Measurements from ENCODE around the gene TNNT3.

TNNT3 gene

DNA sequence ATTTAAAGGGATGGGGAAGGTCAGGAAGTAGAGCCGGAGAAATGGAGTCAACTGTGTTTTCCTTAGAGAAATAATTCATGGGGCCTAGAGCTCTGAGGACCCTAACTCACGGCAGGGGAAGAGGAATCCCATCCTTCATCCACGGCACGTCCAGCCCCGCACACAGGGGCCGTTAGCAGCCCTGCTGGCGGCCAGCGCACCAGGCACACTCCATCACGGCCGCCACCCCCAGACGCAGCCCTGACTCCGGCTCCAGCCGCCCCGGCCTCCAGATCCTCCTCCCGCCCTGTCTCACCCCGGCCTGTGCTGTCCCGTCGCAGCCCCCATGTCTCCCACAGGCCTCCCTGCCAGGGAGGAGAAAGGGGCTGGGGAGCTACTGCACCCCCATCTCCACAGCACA, 38.9 kb downstream of the TNNT3 start:
- DNase-seq (ENCODE audit: low read depth), result no peak

DNA sequence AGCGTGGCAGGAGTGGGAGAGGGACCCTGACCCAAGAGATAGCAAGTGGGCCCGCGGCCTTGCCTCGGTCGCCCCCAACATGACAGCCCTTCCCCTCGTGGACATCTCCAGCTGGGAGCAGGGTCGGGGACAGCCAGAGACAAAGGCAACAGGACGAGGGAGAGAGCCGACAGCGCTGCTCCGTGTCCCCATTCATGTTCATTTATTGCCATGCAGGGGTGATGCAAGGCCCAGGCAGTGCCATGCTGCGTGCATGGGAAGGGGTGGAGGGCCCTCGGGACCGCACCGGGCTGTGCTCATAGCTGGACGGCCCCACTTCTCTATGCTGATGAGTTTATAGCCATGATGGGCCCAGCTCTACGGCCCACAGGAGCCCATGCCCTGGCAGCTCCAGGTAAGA, 40.3 kb downstream of the TNNT3 start:
- no peak for DNase-seq (ENCODE audit: low read depth)

DNA sequence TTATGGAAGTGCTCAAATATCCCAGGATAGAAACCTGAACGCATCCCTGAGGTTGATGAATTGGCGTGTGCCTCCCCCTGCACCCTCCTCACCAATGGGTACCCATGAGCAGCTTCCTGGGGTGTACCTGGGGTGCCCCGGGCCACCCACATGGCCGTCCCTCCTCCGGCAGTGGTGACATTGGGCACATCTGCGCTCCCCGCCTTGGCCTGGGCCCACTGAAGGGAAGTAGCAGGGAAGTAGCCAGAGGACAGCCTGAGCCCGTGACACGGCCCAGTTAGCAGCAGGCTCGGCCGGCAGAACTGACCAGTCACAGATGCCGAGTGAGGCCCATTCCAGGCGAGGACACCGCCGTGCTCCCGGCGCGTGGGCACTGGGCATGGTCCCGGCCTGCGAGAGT, 44.4 kb downstream of the TNNT3 start:
- no peak for DNase-seq (ENCODE audit: low read depth)

DNA sequence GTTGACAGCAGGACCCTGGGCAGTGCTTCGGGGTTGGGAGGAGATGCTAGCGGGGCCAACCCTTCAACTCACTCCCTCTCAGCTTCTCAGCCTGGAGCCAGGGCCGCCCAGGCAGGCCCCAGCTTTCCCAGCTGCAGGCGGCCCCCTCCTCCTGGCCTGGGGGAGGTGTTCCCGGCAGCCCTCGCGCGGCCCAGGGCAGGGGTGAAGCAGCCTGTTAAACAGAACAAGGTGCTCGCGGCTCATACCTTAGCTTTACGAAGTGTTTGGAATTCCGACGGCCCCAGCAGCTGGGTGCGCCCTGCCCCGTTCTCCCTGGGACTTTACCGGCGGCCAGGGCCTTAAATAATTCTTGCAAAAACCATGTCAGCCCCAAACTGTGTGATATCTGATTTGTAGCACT, 44.8 kb downstream of the TNNT3 start:
- no peak for DNase-seq (ENCODE audit: low read depth)

DNA sequence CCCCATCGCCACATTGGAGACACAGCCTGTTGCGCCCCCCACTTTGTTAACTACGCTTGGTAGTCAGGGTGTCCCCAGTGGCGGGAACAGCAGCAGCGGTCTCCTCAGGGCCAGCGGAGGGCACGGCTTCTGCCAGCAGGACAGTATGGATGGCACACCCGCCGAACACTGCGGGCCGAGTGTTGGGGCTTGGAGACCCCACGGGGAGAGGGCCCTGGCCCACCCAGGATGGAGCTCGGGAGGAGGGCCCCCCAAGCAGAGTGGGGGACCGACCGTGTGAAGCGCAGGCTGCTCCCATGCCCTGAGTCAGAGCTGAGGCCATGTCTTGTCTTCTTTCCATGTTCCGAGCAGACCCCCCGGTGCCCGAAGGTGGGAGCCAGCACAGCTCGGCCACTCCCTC, 45.5 kb downstream of the TNNT3 start:
- DNase-seq (ENCODE audit: low read depth), result no peak

DNA sequence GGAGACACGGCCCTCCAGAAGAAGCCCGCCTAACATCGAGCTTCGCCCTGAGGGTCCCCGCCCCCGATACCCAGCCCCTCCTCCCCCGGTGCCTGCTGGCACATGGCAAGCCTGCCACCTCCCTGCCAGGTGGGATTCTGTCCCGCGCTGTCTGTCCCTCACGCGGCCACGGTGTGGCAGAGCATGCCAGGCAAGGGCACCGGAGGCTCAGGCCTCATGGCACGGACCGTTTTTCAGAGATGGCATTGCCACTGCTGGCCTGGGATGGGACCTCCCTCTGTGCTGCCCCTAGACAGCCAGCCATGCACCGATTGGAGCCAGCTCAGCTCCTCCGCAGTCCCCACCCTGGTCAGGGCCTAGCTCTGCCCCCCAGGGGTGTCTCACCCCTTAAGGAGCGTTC, 47.0 kb downstream of the TNNT3 start:
- DNase-seq (ENCODE audit: low read depth), result no peak

DNA sequence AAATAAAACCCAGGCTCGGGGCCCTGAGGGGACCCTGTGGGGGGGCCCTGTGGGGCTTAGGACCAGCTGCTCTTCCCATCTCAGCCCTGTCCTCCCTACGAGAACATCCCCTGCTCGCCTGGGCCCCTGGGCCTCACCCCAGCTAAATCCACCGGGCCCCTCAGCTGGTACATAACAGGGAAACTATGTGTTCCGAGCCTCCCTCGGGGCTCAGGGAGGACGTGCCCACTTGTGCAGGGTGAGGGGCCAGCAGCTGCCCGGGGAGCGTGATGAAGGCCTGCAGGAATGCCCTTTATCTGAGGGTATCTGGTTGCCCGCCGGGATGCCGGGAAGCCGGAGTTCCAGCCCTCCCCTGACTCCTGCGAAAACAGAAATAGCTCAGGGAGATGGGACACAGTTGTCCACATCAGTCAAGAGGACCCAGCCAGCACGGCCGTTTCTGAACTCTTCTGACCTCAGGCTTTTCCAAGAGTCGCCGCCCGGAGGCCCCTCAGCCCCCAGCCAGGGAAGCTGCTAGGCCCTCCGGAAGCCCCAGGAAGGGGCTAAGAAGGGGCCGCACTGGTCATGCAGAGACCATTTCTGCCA, 48.2 kb downstream of the TNNT3 start:
- no peak for DNase-seq (ENCODE audit: low read depth)

DNA sequence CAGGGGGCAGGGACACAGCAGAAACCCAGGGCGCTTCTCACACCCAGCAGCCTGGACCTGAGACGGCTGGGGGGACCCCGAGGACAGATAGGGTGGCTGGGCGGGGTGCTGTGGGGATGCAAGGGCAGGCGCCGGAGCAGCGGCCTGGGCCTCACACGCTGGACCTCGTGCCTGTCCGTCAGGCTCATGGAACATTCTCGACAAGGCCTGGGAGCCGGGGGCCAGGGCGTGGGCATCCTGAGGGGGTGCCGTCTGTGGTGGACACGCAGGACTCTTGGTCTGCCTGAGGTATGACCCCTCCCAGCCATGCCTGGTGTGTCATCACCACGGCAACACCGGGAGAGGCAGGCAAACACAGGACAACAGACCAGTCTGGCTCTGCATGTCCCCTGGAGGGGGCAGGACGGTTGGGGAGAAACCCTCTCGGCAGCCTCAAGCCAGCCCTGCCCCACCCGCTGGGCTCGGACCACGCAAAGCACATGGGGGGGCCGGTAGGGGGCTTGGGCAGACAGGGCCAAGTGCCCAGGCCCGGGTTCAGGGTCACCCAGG, 49.0 kb downstream of the TNNT3 start:
- no peak for DNase-seq (ENCODE audit: low read depth)

DNA sequence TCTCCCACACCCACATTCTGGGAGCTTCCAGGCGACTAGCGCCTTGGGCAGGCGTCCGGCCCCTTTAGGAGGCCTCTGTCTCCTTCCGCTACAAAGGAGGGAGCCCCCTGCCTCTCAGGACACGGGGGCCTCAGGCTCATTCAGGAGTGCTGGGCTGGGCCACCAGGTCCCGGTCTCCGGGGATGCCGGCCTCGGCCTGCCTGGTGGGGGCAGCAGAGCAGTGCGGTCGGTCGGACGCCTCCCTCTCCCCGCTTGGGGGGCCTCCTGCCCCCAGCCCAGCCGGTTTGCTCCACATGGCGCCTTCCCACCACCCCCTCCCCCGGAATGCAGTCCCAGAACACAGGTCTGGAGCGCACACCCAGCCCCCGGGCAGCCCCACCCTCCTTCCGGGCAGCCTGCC, 49.5 kb downstream of the TNNT3 start:
- no peak for DNase-seq (ENCODE audit: low read depth)

DNA sequence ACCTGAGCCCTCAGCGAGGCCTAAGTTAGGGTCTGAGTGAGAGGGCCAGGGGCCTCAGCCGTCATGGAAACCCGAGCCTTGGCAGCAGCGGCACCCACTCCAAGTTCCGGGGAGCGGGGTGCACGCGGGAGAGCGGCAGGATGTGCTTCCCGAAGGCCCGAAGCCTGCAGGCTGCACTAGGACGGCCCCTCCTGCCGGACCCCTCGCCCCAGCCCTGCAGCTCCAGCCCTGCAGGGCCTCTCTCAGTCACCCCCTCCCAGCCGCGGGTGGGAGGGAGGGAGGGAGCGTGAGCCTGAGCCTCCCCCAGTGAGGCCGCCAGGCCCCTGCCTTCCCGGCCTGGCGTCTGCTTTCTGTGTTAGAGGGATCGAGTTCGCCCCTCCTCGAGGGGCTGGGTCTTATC, 50.3 kb downstream of the TNNT3 start:
- no peak for DNase-seq (ENCODE audit: low read depth)

DNA sequence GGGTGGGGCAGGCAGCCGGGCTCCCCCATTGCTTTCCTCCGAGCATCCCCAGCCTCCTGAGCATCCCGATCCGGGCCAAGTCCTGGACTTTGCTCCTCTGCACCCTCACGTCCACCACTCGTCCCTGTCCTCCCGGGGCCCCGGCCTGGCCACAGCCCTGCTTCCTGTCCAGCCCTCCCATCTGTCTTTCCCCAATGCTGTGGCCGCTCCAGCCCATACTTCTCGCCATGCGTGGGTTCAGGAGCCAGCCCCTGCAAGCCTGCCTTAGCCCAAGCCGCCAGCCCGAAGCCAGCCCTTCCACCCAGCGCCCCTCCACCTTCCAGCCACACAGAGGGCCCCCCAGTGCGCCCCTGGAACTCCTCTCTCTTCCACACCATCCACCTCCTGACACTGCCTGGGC, 51.5 kb downstream of the TNNT3 start:
- DNase-seq (ENCODE audit: low read depth), result no peak

DNA sequence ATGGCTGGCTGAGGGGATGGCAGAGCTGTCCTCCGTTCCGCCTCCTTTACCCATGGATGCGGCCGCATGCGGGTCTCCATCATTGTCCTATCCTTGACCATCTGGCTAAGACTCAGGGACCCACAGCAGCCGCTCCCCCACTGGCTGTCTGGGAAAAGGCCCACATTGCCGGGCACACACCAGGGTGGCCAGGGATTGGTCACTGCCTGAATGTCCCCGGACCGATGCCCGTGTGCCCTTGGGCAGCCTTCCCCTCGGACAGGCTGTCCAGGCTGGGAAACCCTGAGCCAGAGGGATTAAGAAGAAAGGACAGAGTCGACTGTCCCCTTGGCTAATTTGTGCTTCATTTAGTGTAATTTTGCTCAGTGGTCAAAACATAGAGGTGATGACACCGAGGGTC, 55.7 kb downstream of the TNNT3 start:
- DNase-seq (ENCODE audit: low read depth), result no peak

DNA sequence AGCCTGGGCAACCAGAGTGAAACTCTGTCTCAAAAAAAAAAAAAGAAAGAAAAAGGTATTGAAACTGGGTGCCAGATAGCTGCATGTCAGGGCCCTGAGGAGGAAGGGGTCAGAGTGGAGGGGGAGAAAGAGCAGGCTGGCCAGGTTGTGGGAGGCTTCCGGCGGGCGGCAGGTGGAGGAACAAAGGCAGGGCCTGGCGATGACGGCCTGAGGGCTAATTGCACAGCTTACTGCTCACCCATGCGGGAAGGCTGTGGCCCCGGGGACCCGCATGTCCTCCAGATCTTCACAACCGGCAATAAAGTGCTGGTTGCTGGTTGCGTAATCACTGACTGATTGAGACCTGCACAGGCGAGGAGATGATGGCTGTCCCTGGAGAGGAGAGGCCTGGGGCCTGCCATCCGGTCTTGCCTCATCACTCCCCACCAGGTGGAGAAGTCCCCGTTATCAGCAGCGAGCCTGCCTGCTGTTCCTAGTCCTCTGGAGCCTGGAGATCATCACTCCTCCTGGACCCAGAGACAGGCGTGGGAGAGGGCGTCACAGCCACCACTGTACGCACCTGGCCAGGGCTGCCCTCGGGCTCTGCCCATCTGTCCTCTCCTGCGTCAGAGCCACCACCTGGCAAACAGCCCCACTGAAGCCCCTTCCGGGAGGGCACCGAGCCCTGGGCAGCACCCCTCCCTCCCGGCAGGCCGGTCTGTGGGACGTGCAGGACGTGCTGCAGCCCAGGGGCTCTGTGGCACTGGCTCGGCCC, 59.4 kb downstream of the TNNT3 start:
- DNase-seq (ENCODE audit: low read depth), result no peak

DNA sequence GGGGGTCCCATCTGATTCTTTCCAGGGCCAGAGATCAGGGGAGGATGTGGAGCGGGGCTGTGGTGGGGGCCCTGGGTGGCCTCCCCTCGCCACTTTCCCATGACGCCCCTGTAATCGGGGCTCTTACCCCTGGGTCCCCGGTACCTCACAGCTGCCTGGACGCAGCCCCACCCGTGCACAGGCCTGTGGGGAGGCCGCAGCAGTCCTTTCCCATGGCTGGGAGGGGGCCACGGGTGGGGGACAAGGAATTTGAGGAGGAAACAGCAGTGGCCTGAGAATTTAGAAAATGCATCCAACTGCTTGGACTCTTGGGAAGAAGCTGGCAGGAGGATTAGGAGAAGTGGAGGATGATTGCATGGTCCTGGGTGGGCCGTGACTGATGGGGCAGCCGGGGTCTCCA, 60.1 kb downstream of the TNNT3 start:
- DNase-seq (ENCODE audit: low read depth), result no peak

DNA sequence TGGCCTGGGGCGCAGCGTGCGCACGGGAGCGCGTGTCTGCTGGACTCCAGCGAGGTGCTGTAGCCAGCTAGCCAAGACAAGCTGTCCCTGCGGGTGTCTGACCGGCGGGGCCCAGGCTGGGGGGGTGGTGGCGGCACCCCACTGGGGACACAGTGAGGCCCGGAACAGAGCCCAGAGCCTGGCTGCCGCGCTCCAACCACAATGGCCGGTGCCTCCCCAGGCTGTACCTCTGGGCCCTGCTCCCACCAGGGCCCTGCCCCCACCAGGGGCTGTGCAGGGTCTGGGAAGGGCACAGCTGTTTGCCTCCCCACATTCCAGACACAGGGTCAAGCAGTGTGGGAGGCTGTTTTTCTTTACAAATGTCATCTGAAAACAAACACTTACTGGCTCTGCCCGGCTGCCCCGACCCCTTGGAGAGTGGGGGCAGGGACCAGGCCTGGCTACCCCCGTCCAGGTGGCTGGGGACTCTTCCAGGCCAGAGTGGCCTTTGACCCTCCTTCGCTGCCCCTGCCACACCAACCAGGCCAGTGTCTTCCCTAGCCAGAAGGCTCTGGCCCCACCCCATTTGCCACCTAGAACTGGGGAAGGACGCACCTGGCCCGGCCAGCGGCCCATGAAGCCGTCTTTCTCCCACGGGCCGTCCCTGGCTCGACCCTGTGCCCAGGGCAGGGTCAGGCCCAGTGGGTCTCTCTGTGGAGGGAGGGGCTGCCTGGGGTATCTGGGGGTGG, 63.5 kb downstream of the TNNT3 start:
- DNase-seq (ENCODE audit: low read depth), result no peak

DNA sequence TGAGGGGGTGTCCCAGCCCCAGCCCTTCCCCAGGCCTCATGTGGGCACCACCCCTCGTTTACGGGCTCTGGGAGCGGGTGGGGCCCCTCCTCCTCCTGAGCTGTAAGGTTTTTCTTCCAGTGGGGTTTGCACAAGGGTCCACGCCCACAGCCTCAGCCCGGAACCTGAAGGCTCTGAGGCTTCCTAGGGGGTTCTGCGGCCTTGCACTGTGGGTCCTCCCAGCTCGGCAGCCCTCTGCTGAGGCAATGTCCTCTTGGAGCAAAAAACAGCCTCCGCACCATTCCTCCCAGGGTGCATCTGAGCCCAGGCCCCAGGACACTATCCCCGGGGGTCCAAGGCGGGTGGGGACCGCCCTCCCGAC, 64.1 kb downstream of the TNNT3 start:
- no peak for DNase-seq (ENCODE audit: low read depth)

DNA sequence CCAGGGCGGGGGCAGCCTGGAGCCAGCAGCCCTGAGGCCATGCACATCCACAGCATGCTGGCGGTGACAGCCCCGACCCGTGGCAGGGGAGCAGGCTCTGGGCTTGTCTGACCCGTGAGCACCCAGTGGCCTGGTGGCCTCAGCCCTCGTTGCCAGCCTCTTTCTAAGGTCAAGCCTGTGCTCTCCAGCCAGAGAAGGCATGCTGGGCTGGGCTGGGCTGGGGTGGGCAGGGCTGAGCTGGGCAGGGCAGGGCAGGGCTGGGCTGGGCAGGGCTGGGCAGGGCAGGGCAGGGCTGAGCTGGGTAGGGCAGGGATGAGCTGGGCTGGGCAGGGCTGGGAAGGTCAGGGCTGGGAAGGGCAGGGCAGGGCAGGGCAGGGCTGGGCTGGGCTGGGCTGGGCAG, 67.5 kb downstream of the TNNT3 start:
- no peak for DNase-seq (ENCODE audit: low read depth)

DNA sequence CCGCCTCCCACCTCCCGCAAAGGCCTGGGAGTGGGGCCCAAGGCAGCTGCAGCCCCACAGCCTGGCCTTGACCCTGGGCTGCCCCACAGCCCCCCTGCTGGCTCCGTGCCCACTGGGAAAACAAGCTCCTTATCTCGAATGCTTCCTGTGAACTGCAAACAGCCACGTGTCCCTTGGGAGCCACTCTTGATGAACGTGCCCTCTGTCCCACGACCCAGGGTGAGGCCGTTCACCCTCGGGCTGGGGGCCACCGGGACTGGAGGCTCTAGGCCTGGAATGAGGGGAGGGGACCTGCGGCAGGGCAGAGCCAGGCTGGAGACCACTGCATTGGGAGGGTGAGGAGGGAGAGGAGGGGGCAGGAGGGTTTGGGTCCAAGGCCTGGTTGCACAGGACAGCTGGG, 68.7 kb downstream of the TNNT3 start:
- no peak for DNase-seq (ENCODE audit: low read depth)
